ENCODE measurements around the gene RHEX.

RHEX gene

GRCh38 chr1:206079135-206079534, 26.2 kb downstream of the RHEX start:
- TF ChIP-seq ZFX (IDR thresholded peaks at IDR 0.05; ENCODE audit: borderline replicate concordance) (no peak), CTCF (IDR thresholded peaks at IDR 0.05) (no peak)
- no peak overlapping the region for H3K27ac ChIP-seq

- H3K27ac ChIP-seq = no peak overlapping the region
- no peak for TF ChIP-seq ZFX (IDR thresholded peaks at IDR 0.05; ENCODE audit: borderline replicate concordance)
- TF ChIP-seq CTCF (IDR thresholded peaks at IDR 0.05) = no peak
Measured at GRCh38 chr1:206080026-206080820, 27.2 kb downstream of the RHEX start.

- no peak for TF ChIP-seq CTCF (IDR thresholded peaks at IDR 0.05)
- no peak for TF ChIP-seq ZFX (IDR thresholded peaks at IDR 0.05; ENCODE audit: borderline replicate concordance)
Measured at GRCh38 chr1:206081856-206082255, 28.9 kb downstream of the RHEX start.

GRCh38 chr1:206082831-206083695, 30.1 kb downstream of the RHEX start:
- TF ChIP-seq CTCF (IDR thresholded peaks at IDR 0.05) (no peak), ZFX (IDR thresholded peaks at IDR 0.05; ENCODE audit: borderline replicate concordance) (no peak)
- H3K27ac ChIP-seq = no peak overlapping the region

More at GRCh38 chr1:206081856-206082255, 28.9 kb downstream of the RHEX start:
- H3K27ac ChIP-seq = no peak overlapping the region

- H3K27ac ChIP-seq = no peak overlapping the region
- TF ChIP-seq ZFX (IDR thresholded peaks at IDR 0.05; ENCODE audit: borderline replicate concordance) (no peak), CTCF (IDR thresholded peaks at IDR 0.05) (no peak)
Measured at GRCh38 chr1:206083750-206084149, 30.8 kb downstream of the RHEX start.

GRCh38 chr1:206087091-206087490, 34.1 kb downstream of the RHEX start:
- H3K27ac ChIP-seq = no peak overlapping the region
- TF ChIP-seq ZFX (IDR thresholded peaks at IDR 0.05; ENCODE audit: borderline replicate concordance) (no peak), CTCF (IDR thresholded peaks at IDR 0.05) (no peak)

GRCh38 chr1:206089341-206089740, 36.4 kb downstream of the RHEX start:
- no peak overlapping the region for H3K27ac ChIP-seq
- TF ChIP-seq CTCF (IDR thresholded peaks at IDR 0.05) = no peak
- no peak for TF ChIP-seq ZFX (IDR thresholded peaks at IDR 0.05; ENCODE audit: borderline replicate concordance)
